GM18951 (cell line): Measurements from ENCODE around the gene ZC3H14.

Experiments used
- POLR2A ChIP-seq: IDR thresholded peaks from 4 replicates; pipeline ENCODE4 v1.6.1; 2011; ENCODE audit warnings: mild to moderate bottlenecking; ENCODE audit not compliant: insufficient read length, insufficient read depth; ENCODE audit errors: extremely low read depth
- in situ Hi-C: fragments of 300-500 bp; cut with MboI; formaldehyde crosslinking; loops from one replicate; pipeline ENCODE4 v1.12.0; 2022; ENCODE audit warnings: low sequenced_read_pairs, mixed read lengths, inconsistent platforms; ENCODE audit not compliant: unreplicated experiment

The ZC3H14 gene

DNA sequence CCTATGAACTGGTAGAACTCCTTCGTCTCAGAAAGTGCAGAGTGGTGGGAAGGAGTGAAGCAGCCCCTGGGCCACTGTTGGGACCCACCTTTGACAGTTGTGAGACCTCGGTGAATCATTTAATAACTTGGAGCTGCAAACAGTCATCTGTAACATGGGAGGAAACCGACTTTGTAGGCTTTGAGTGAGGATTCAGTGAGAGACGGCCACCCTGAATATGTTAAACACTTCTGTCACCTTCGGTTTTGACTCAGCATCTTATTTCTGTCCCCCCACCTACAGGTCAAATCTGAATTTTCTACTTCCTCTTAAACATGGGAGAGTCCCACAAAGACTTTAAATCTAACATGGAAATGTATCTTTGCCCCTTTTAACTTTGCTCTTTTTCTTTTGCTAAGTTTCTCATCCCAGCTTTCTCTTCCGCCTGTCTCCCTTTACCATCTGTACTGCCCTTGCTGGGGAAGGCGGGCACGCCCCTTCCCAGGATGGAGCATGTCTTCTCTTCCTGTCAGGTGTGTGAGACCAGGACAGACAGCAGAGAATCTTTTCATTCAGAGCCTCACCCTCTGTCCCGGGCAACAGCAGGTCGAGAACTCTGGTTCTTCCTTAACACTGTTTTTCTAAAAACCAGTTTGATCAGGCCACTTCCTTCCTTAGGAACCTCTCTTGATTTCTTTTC, 37.1 kb downstream of the ZC3H14 start:
- in situ Hi-C loops = no loop called here
- TF ChIP-seq POLR2A = no peak

DNA sequence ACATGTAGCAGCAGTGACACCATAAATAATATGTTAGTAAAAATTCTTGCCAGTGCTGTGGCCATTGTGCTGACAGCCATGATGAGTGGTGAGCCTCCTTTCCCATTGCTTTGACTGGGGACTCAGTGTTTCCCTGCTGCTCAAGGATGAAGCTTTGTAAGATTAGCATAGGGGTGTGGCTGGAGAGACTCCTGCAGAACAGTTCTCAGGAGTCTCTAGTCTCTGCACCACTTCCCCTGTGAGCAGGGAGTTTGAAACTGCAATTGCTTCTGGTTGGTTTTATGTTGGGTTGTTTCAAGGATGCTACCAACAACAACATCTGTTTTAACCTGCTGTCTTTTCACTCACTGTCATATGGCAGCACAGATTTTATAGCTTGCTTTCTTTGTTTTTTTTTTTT, 41.4 kb downstream of the ZC3H14 start:
- in situ Hi-C loops = no loop called here
- no peak for TF ChIP-seq POLR2A

DNA sequence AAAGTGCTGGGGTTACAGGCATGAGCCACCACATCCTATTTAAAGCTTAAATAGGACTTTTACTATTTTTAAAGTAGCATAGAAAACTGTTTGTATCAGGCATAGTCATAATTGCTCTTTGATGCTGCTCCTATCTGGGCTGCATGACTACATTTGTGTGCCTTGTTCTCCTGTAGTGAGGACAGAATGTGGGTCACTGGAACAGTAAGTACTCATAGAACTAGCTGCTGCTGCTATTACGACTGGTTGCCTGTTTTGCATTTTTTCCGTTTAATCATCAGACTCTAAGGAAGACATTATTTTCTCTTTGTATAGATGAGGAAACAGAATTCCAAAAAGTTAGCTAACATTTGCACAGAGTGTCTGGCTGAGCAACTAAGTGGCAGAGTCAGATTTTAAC, 42.8 kb downstream of the ZC3H14 start:
- TF ChIP-seq POLR2A = no peak
- in situ Hi-C loops = no loop called here

DNA sequence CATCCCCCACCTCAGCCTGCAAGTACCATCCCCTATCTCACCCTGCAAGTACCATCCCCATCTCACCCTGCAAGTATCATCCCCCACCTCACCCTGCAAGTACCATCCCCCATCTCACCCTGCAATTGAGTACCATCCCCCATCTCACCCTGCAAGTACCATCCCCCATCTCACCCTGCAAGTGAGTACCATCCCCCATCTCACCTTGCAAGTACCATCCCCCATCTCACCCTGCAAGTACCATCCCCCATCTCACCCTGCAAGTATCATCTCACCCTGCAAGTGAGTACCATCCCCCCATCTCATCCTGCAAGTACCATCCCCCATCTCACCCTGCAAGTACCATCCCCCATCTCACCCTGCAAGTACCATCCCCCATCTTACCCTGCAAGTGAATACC, 45.0 kb downstream of the ZC3H14 start:
- TF ChIP-seq POLR2A = no peak
- in situ Hi-C loops = no loop called here

DNA sequence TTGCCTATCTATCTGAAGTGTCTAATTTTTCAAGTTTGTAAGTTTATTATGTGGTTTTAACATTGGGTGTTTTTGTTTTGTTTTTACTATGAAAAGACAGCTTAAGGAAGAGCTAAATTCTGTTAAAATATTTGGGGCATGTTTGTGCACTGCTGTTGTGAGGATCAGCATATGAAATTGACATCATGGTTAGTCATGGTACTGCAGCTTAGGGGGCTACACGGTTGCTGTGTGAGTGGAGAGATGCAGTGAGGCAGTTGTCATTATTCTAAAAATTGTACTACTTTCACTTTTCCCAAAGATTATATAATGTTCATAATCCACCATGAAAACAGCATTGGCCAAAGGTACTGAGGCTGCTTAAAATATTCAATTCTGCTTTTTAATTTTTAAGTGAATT, 49.0 kb downstream of the ZC3H14 start:
- in situ Hi-C loops = no loop called here
- TF ChIP-seq POLR2A = no peak

DNA sequence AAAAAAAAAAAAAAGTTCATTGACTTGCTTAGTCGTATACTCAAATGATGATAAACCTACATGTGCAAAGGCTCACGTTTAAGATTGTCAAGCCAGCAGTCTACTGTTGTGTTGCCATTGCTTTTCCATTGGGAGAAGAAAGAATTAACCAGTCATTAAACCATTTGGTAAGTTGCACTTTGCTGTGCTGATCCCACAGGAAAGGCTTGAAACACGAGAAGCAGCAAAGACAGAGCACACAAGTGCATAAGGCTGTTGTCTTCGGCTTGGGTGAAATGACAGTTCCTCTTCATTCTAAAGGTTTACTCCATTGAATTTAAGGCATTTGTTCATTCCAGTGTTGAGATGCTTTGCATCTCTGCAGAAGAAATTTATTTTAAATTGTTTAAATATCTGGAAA, 50.1 kb downstream of the ZC3H14 start:
- TF ChIP-seq POLR2A = no peak

DNA sequence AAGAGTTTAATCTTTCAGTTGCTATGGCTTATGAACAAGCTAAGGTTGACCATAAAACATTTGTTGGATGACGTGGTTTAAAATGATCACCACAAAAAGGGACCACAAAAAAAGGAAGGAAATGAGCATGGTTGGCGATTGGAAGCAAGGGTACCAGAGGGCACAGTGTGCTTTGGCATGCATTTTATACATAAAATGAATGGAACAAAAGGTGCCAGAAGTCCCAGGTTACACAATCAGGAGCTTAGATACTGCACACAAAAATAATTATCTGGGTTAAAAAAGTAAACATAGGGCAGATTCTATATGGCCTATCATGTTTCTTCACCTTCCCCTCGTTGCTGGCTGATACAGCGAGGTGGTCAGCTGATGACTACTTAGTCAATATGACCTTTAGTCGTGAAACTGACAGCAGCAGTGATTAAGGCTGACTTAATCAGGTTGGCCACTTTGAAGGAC, 50.7 kb downstream of the ZC3H14 start:
- TF ChIP-seq POLR2A = no peak
- in situ Hi-C loops = no loop called here

More for the DNA sequence above, 50.1 kb downstream of the ZC3H14 start:
- in situ Hi-C loops = no loop called here

DNA sequence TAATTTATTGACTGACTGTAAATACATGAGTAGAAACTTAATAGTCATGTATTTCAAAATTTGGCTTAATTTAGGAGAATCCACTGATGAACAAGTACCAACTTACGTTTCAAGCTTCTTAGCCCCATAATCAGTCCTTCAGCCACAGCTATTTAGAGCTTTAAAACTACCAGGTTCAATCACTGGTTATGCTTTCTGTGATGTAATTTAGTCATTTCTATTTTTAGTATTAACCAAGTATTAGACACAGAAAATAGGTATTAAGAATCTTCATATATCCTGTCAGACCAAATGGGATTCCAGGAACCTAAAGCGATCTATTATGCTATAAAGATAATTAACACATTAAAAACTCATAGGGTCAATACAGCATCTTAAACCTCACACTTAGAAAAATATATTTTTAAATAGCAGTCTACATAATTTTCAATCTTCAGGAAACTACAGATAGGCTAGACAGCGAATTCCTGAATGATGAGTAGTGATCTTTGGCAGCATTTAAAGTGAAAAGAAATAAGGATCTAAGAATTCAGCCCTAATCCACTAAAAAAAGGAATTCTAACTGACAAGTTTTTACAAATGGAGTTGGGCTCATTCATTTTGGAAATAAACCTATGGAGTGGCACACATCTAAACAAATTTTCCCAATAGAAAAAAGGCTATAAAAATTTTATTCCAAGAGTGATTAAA, 51.5 kb downstream of the ZC3H14 start:
- TF ChIP-seq POLR2A = no peak
- in situ Hi-C loops = no loop called here

DNA sequence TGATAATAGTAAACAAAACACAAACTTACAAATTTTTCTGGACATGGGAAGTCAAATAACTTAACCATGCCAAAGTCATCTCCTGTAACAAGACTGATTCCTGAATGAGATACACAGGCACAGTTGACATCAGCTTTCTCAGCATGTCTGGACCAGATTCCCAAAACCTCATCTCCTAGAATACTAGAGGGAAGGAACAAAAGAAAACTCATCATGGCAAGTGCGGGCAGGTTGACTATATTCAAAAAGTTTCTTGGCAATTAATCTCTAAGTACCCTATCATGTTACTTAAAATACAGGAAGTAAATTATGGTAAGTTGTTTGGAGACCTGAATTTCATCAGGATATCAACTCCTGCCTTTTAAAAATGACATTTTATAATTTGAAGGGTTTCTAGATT, 53.9 kb downstream of the ZC3H14 start:
- no peak for TF ChIP-seq POLR2A
- in situ Hi-C loops = no loop called here

DNA sequence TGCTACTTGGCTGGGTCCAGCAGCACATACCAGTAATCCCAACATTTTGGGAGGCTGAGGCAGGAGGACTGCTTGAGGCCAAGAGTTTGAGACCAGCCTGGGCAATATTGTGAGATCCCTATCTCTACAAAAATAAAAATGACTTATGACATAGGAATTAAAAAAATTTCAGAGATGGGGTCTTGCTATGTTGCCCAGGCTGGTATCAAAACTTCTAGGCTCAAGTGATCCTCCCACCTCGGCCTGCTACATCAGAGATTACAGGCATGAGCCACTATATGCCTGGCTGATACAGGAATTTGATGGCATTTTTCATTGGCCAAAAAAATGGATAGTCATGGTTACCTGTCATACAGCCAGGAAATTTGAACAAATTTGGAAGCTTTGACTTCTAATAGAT, 54.6 kb downstream of the ZC3H14 start:
- TF ChIP-seq POLR2A = no peak
- in situ Hi-C loops = no loop called here

DNA sequence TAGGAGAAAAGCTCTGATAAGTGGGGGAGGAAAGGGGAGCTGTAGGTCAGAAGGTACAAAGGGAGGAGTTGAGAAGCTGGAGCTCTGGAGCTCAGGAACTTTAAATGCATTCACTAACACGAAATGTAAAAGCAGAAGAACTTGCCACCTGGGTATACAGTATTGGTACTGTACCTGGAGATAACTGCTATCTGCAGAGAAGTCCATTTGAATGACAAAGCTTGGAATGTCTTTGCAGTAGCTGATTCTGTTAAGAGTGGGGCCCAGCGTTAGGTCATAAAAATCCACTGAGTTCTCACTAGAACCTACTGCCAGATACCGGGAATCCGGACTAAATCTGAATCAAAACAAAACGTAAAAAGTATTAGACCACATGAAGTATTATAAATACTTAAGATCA, 55.6 kb downstream of the ZC3H14 start:
- TF ChIP-seq POLR2A = no peak
- in situ Hi-C loops = no loop called here

DNA sequence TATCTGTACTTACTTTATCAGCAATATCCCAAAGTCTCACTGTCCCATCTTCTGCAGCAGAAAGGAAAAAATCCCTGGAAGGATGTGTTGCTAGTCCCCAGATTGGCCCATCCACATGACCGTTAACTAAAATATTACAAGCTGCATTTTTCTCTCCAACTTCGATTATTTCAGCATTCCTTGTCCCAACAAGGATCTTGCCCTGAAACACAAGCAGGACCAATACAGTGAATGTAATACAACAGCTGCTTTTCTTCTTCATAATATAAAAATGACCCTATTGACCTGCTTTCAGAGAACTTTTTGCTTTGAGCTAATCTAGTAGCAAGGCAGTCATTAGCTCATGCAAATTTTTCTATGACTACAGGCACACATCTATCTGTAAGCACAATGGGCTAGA, 58.3 kb downstream of the ZC3H14 start:
- in situ Hi-C loops = no loop called here
- TF ChIP-seq POLR2A = no peak

DNA sequence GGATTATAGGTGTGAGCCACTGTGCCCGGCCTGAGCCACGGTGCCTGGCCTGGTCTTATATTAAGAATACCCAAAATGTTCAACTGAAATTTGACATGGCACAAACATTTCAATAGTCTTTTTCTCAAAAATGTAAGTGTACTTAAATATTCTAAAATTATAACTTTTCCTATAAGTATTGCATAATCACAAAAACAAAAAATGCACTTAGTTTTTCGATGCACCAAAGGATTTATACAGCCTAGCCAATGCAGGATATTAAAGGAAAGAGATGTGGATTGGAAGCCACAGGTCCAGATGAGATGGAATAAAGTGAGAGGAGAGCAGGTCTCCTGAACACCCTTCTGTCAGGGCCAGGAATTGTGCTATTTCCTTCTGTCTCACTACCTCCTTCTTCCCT, 62.8 kb downstream of the ZC3H14 start:
- no peak for TF ChIP-seq POLR2A
- in situ Hi-C loops = no loop called here

DNA sequence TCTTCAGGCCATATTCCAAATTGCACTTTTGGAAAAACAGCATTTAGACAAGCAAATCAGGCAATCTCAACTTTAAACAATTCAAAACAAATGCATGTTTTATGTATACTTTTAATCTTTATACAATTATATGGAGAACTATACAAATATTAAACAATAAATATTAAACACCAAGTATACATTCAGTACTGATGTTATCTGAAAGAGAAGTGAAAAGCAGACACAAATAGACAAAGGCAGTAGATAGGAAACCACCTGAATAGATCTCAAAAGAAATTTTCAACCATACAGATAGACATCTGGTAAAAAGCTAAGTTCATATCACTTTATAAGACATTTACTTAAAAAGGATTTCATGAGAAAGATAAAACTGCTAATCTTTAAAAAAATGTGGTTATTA, 65.2 kb downstream of the ZC3H14 start:
- in situ Hi-C loops = no loop called here

More for the DNA sequence above, 65.2 kb downstream of the ZC3H14 start:
- no peak for TF ChIP-seq POLR2A
